Upper lobe of left lung (tissue), 4 donors: ENCODE results near the gene ITIH5.

ENCODE experiments used
- EP300 ChIP-seq, 4 donors: sonication (generic); formaldehyde crosslinking; IDR thresholded peaks; one replicate each; pipeline ENCODE4 v1.5.1; 2017; ENCODE audit warnings: antibody characterized with exemption in 4 of 4, control low read depth in 2 of 4
- POLR2AphosphoS5 ChIP-seq, 2 donors: sonication (generic); formaldehyde crosslinking; IDR thresholded peaks; one replicate each; pipeline ENCODE4 v1.5.1; 2017; ENCODE audit warnings: antibody characterized with exemption in 2 of 2
- TF ChIP-seq, protein P1 (sequence below), 6 experiments: fragments of 450-650 bp in 4 of 6; fragments of 200-600 bp in 2 of 6; sonication (generic) in 2 of 6; IDR thresholded peaks; one replicate each; pipeline ENCODE4 v1.5.1; 2016 to 2019; ENCODE audit warnings: antibody characterized with exemption in 6 of 6

DNA sequence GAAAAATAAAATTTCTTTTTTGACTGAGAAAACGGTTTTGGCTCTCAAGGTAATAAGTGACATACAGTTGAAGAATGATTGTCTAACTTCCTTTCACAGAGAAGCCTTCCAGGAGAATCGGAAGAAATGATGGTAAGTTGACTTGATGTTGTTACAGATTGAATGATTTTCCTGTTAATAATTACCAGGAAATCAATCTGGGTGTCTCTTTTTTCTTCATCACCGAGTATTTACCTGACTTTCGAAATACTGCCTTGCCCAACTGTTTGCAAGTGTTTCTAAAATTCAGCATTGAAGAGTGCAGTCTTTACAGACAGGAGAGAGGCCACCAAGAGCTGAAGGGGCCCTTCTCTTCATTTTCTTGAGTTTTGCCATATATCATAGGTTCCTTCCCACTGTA, 40.3 kb upstream of the ITIH5 start:
- TF ChIP-seq EP300 (IDR thresholded peaks at IDR 0.05) (no peak), POLR2AphosphoS5 (IDR thresholded peaks at IDR 0.05) (no peak)
- TF ChIP-seq, protein P1, sequence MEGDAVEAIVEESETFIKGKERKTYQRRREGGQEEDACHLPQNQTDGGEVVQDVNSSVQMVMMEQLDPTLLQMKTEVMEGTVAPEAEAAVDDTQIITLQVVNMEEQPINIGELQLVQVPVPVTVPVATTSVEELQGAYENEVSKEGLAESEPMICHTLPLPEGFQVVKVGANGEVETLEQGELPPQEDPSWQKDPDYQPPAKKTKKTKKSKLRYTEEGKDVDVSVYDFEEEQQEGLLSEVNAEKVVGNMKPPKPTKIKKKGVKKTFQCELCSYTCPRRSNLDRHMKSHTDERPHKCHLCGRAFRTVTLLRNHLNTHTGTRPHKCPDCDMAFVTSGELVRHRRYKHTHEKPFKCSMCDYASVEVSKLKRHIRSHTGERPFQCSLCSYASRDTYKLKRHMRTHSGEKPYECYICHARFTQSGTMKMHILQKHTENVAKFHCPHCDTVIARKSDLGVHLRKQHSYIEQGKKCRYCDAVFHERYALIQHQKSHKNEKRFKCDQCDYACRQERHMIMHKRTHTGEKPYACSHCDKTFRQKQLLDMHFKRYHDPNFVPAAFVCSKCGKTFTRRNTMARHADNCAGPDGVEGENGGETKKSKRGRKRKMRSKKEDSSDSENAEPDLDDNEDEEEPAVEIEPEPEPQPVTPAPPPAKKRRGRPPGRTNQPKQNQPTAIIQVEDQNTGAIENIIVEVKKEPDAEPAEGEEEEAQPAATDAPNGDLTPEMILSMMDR (IDR thresholded peaks at IDR 0.05): no peak
